D721Med (cell line): ENCODE data around the gene IRF3.

ENCODE experiments used
- DNase-seq: peaks from one replicate; pipeline ENCODE4 v3.0.0; 2011; ENCODE audit warnings: low spot score; ENCODE audit not compliant: insufficient read length
- FAIRE-seq: peaks from 2 replicates; lab custom pipeline; 2011; peaks lifted over from hg19 to GRCh38; lab: Jason Lieb, UNC
- TF ChIP-seq, protein P1 (sequence below): IDR thresholded peaks from 2 replicates; pipeline ENCODE4 v1.5.1; 2012; ENCODE audit warnings: mild to moderate bottlenecking, control low read depth; ENCODE audit not compliant: insufficient read depth; ENCODE audit errors: missing control alignments

IRF3 gene

GRCh38 chr19:49690656-49691242 lies 25.1 kb upstream of the IRF3 start, which contains the start of gene CPT1C:
TSS of gene CPT1C (plus strand) at chr19:49691116. CDS start at chr19:49692253, 1,137 bp downstream.
- TF ChIP-seq, protein P1, sequence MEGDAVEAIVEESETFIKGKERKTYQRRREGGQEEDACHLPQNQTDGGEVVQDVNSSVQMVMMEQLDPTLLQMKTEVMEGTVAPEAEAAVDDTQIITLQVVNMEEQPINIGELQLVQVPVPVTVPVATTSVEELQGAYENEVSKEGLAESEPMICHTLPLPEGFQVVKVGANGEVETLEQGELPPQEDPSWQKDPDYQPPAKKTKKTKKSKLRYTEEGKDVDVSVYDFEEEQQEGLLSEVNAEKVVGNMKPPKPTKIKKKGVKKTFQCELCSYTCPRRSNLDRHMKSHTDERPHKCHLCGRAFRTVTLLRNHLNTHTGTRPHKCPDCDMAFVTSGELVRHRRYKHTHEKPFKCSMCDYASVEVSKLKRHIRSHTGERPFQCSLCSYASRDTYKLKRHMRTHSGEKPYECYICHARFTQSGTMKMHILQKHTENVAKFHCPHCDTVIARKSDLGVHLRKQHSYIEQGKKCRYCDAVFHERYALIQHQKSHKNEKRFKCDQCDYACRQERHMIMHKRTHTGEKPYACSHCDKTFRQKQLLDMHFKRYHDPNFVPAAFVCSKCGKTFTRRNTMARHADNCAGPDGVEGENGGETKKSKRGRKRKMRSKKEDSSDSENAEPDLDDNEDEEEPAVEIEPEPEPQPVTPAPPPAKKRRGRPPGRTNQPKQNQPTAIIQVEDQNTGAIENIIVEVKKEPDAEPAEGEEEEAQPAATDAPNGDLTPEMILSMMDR, result no peak
- DNase-seq, result peak; percentile 94
- FAIRE-seq, result no peak

- FAIRE-seq, result no peak
- TF ChIP-seq, protein P1, result no peak
- DNase-seq, result no peak
These were observed 24.5 kb upstream of the IRF3 start for GRCh38 chr19:49690079-49690655.

DNA sequence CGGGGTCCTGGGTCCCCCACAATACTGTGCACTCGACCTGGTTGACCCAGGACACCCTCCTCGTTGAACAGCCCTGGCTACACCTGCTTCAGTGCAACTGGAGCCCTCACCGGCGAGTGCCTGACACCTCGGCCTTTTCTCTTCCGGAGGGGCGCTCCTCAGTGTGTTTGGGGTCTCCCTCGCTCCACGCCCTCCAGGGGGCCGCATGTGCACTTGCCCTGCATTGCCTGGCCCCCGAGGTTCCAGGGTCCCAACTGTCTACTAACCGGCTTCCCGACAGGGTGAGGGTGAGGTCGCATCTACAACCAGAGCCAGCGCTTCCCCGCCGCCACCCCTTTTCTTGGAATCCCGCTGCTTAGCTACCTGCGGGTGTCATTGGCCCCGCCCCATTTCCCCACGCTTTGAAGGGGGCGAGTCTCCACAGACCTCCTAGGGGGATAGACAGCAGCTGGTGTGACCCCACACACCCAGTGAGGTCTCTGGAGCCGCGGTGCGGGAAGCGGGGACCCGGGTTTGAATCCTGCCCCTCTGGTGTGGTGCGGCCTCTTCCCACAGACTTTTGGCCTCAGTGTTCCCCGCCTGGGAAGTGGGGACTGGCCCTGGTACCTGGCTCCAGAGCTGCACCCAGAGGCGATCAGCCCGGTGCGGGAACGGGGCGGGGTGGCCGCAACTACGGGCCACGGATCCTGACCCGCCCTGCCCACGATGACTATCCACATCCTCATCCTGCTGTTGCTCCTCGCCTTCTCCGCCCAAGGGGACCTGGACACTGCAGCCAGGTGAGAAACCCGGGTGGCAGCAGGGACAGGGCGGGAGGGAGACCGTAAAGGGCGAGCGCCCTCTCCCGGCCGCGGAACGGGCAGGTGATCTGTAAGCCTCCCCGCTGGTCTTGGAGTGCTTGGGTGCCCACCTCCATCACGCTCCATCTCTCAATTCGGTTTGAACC lies 23.7 kb upstream of the IRF3 start, which contains the start of gene ADM5:
Gene ADM5 (plus strand): TSS at position 462 of the 946 bp plus-strand sequence. CDS start 244 bp downstream, at position 706.
- peak; percentile 83 for DNase-seq
- TF ChIP-seq, protein P1, result peak; percentile 14
- FAIRE-seq, result no peak

- FAIRE-seq (no peak), DNase-seq (no peak)
- TF ChIP-seq, protein P1, result no peak
These were observed 23.0 kb upstream of the IRF3 start for GRCh38 chr19:49688531-49689132.

DNA sequence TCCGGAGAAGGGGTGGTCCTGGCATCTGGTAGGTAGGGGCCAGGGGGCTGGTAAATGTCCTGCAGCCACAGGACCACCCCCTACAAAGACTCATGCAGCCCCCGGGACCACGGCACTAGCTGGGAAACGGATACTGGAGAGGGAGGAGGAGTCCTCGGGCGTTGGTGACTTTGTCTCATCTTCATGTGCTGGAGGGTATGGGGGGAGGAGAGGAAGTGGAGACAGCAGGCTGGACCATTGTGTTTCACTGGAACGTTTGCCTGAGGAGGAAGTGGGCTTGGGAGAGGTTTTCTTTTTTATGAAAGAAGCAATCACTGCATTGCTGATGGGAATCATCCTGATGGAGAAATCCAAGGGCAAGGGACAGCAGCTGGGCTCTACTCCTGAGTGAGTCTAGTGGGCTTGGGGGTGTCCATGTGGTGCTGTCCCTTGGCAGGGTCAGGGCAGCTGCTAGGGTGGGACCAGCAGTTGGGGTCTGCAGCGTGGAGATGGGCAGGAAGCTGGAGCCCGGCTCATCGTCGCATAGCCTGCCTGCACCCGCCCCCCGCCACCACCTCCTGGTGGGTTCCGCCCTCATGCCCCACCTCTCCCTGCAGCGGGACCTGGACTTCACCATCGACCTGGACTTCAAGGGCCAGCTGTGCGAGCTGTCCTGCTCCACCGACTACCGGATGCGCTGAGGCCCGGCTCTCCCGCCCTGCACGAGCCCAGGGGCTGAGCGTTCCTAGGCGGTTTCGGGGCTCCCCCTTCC lies 22.1 kb upstream of the IRF3 start:
- FAIRE-seq, result no peak
- DNase-seq, result no peak
- TF ChIP-seq, protein P1, result no peak

DNA sequence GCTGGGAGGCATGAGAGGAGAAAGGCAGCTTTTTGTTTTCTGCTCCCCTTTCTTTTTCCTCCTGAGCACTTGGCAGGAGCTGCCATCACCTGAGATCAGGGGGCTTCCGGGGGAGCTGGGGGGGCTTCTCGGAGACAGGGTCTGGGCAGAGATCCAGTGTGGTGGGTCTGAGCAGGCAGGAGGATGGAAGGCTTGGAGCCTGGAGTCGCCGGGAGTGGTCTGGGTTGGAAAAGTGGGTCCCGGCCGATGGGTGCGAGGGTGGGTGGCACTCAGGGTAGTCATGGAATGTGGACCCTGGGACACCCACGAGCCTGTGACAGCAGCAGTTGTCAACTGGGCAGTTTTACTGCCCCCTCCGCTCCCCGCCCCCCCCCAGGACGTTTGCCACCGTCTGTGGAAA lies 21.5 kb upstream of the IRF3 start:
- no peak for DNase-seq
- TF ChIP-seq, protein P1, result no peak
- FAIRE-seq, result no peak
